ENCODE results near the gene UNC5B.

DNA sequence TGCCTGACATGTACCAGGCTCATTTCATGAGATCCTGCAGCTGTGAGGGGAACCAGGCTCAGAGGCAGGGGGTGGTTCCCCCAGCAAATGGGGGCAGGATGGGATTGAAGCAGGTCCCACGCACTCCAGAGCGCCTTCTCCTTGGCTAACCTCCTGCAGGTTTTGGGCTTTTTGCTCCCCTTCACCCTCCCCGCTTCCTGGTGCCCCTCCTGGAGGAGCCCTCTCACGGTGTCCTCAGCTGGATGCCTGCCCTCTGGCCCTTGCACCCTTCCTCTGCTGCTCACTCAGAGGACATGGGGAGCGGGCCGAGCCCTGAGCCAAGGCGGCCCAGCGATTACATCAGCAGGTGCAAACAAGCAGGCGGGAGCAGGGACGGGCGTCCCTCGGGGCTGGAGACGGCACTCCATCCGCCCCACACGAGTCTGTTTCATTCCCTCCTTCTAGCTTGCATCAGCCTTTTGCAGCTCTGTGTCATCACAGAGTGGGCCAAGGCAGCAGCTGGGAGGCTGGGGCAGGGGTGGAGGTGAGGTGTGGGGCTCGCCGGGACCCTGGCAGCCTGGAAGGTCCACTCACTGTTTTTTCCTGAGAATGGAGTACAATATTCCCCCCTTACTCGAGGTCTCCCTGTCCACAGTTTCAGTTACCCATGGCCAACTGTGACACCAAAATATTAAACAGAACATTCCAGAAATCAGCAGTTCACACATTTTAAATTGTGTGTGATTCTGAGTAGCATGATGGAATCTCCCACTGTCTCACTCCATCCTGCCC, 54.0 kb downstream of the UNC5B start:
- TF ChIP-seq, protein P1, sequence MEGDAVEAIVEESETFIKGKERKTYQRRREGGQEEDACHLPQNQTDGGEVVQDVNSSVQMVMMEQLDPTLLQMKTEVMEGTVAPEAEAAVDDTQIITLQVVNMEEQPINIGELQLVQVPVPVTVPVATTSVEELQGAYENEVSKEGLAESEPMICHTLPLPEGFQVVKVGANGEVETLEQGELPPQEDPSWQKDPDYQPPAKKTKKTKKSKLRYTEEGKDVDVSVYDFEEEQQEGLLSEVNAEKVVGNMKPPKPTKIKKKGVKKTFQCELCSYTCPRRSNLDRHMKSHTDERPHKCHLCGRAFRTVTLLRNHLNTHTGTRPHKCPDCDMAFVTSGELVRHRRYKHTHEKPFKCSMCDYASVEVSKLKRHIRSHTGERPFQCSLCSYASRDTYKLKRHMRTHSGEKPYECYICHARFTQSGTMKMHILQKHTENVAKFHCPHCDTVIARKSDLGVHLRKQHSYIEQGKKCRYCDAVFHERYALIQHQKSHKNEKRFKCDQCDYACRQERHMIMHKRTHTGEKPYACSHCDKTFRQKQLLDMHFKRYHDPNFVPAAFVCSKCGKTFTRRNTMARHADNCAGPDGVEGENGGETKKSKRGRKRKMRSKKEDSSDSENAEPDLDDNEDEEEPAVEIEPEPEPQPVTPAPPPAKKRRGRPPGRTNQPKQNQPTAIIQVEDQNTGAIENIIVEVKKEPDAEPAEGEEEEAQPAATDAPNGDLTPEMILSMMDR (IDR thresholded peaks at IDR 0.05 in 8 of 11, conservative IDR thresholded peaks at IDR 0.05 in 3 of 11) = no peak
- no peak for TF ChIP-seq POLR2A (IDR thresholded peaks at IDR 0.05)
